GM12875 (cell line): Measurements from ENCODE around the gene TARM1.

Experiments used
- H3K4me3 ChIP-seq: one replicate; pipeline ENCODE4 v1.5.1; 2011; ENCODE audit warnings: low read depth, low read length, control low read depth
- TF ChIP-seq, protein P1 (sequence below): IDR thresholded peaks from 2 replicates; pipeline ENCODE4 v1.5.1; 2011; ENCODE audit warnings: low read depth, mild to moderate bottlenecking, control low read depth, inconsistent platforms, low read length, moderate library complexity, borderline replicate concordance; ENCODE audit not compliant: insufficient read depth

The TARM1 gene

GRCh38 chr19:54081032-54081431, at the start of gene TARM1:
TARM1 (minus strand) TSS chr19:54081365; CDS start chr19:54081340, 25 bp downstream.
- H3K4me3 ChIP-seq, result no peak within 1 kb of the TSS
- TF ChIP-seq, protein P1, sequence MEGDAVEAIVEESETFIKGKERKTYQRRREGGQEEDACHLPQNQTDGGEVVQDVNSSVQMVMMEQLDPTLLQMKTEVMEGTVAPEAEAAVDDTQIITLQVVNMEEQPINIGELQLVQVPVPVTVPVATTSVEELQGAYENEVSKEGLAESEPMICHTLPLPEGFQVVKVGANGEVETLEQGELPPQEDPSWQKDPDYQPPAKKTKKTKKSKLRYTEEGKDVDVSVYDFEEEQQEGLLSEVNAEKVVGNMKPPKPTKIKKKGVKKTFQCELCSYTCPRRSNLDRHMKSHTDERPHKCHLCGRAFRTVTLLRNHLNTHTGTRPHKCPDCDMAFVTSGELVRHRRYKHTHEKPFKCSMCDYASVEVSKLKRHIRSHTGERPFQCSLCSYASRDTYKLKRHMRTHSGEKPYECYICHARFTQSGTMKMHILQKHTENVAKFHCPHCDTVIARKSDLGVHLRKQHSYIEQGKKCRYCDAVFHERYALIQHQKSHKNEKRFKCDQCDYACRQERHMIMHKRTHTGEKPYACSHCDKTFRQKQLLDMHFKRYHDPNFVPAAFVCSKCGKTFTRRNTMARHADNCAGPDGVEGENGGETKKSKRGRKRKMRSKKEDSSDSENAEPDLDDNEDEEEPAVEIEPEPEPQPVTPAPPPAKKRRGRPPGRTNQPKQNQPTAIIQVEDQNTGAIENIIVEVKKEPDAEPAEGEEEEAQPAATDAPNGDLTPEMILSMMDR, result no peak

DNA sequence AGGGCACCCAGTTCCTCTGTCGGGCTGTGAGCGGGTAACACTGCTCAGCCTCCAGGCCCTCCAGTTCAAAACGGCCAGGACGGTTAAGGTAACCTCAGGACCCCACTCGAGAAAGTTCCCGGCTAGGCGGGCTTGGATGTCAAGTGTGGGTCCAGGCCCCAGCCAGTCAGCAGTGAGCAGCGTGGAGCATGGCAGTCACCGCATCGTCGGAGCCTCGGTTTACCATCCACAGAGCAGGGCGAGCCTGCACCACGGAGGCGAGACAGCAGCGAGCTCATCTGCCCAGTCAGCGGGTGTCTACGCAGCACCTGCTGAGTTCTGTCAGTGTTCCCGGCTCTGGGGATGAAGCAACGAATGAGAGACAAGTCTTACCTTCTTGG, 48.4 kb upstream of the TARM1 start:
- TF ChIP-seq, protein P1, result no peak
- H3K4me3 ChIP-seq, result no peak overlapping the region

GRCh38 chr19:54128796-54129616, 47.8 kb upstream of the TARM1 start:
- TF ChIP-seq, protein P1, result no peak
- no peak overlapping the region for H3K4me3 ChIP-seq

DNA sequence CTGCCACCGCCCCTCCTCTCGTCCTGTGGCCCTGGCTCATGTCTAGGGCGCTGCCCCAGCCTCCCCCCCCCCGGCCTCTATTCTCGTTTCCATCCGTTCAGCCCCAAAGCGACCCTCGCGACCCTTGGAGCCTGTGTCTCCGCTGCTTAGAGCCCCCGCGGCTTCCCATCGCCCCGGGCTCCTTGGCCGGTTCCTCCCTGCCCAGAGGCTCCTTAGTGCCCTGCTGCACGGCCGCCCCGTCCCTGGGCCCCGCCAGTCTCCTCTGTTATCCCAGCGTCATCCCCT, 47.2 kb upstream of the TARM1 start:
- TF ChIP-seq, protein P1, result no peak
- H3K4me3 ChIP-seq, result no peak overlapping the region

- TF ChIP-seq, protein P1, result no peak
- no peak overlapping the region for H3K4me3 ChIP-seq
These were observed 46.7 kb upstream of the TARM1 start for GRCh38 chr19:54127688-54128440.

DNA sequence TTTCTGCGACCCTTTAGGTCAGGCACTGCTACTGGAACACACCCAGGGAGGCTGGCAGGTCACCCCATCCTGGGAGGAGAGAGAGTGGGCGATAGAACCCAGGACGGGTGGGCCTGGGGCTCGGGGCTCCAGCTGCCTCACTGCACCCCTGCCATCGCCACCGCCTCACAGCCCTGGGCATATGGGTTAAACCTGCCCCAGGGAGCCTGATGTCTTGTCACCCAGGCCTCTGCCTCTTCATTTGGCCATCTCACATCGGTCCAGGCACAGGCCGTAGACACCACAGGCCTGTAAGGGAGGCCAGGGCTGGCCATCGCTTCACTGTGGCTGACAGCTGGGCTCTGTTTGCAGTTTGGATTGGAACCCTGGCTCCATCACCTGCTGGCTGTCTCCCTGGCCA, 44.5 kb upstream of the TARM1 start:
- no peak overlapping the region for H3K4me3 ChIP-seq
- TF ChIP-seq, protein P1, result no peak

DNA sequence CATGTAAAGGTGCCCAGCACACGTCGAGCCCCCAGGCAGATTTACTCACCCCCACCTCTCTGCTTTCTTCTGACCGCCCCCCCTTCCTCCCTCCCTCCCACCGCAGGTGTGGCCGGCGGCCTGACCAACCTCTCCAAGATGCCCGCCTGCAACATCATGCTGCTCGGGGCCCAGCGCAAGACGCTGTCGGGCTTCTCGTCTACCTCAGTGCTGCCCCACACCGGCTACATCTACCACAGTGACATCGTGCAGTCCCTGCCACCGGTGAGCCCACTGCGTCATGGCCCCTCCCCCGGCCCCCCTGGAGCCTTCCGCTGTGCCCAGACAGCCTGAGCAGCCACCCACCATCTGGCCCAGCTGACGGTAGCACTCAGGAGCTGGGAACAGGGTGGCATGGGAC, 43.2 kb upstream of the TARM1 start:
- TF ChIP-seq, protein P1, result no peak
- H3K4me3 ChIP-seq, result no peak overlapping the region
